GM18951 (cell line): ENCODE data around the gene NCOA3.

Experiments
- POLR2A ChIP-seq: IDR thresholded peaks from 4 replicates; pipeline ENCODE4 v1.6.1; 2011; ENCODE audit warnings: mild to moderate bottlenecking; ENCODE audit not compliant: insufficient read length, insufficient read depth; ENCODE audit errors: extremely low read depth
- in situ Hi-C: fragments of 300-500 bp; cut with MboI; formaldehyde crosslinking; loops from one replicate; pipeline ENCODE4 v1.12.0; 2022; ENCODE audit warnings: low sequenced_read_pairs, mixed read lengths, inconsistent platforms; ENCODE audit not compliant: unreplicated experiment

Gene NCOA3

DNA sequence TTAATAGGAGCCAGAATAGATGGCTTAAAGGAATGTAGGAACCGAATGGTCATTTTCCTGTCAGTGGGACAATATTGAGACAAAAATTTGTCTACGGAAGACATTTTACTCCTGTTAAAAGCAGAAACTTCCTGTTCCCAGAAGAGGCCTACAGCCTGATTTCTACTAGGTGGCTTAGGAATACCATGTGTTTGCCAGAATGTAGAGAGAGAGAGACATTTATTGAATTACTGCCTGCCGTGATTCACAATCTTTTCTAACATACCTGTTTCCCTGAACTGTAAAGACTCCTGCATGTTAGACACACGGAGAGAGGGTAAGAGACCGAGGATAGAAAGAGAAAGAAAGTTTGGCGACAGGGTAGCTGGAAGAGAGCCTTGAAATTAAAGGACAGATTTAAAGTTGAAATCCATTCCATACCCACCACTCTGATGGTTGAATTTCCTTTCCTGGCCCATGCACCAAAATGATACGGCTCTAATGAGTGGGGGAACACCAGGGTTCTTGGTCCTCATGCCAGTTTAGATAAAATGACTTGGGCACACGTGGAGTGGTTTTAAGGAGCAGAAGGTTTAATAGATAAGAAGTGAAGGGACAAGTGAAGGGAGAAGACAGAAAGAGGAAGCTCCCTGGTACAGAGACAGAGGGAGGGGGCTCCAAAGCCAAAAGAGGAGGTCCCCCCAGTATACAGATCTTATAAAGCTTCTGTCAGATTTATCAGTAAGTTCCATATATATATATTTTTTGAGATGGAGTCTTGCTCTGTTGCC lies 22.5 kb downstream of the NCOA3 start:
- no peak for TF ChIP-seq POLR2A
- in situ Hi-C loops, result no loop called here

GRCh38 chr20:47527004-47527800 lies 25.5 kb downstream of the NCOA3 start:
- in situ Hi-C loops, result no loop called here
- TF ChIP-seq POLR2A, result no peak

DNA sequence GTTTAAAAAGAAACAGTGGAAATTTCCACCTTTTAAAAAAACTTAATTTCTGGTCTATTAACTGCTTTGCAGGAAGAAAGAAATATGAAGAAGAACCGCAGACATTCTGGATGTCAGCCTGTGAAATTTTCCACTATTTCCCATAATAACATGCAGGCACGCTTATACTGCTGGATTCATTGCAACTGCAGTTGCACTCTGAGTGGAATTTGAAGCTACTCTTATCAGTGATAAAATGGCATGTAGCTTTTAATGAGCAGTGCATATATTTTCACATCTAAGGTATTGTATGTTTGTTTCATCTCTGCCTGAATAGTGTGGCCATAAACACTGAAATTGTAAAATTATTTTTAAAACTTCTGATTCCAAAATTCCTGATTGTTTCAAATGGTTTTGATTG lies 28.2 kb downstream of the NCOA3 start:
- no peak for TF ChIP-seq POLR2A
- in situ Hi-C loops, result no loop called here

GRCh38 chr20:47531458-47531857 lies 29.8 kb downstream of the NCOA3 start:
- in situ Hi-C loops, result no loop called here

DNA sequence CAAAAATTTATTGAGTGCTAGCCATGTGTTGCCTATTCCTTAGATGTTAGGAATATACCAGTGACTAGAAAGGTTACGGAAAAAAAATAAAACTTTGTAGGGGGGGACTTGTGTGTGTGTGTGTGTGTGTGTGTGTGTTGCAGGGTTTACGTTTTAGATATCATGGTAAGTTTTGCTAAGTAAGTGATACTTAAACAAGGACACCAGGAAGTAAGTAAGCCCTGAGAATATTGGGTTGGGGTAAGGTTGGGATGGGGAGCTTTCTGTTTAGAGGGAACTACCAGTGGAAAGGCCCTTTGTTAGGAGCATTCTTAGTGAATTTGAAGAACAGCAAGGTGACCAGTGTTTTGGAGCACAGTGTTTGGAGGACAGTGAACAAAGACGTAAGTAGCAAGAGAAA lies 30.3 kb downstream of the NCOA3 start:
- in situ Hi-C loops, result no loop called here
- TF ChIP-seq POLR2A, result no peak

More at GRCh38 chr20:47531458-47531857, 29.8 kb downstream of the NCOA3 start:
- no peak for TF ChIP-seq POLR2A

GRCh38 chr20:47533518-47534062 lies 31.9 kb downstream of the NCOA3 start:
- in situ Hi-C loops, result no loop called here
- no peak for TF ChIP-seq POLR2A

GRCh38 chr20:47534405-47534804 lies 32.7 kb downstream of the NCOA3 start:
- no peak for TF ChIP-seq POLR2A
- in situ Hi-C loops, result no loop called here

DNA sequence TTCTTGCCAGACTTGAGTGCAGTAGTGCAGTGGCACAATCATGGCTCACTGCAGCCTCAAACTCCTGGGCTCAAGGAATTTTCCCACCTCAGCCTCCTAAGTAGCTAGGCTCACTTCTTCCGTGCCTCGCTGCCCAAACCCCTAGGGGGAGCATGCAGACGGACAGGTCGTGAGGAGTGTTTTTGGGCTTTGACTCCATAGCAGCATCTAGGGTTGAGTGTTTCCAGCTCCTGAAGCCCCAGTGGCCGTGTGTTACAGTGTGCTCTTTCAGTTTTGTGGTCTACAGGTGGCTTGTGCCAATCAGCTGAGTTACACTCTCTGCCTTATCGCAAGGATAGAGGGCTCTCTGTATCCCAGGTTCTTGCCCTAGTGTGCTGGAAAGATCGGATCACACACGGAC lies 33.4 kb downstream of the NCOA3 start:
- no peak for TF ChIP-seq POLR2A
- in situ Hi-C loops, result no loop called here

- in situ Hi-C loops, result no loop called here
- no peak for TF ChIP-seq POLR2A
Measured at GRCh38 chr20:47535994-47536393, 34.3 kb downstream of the NCOA3 start.

GRCh38 chr20:47540443-47541354 lies 39.0 kb downstream of the NCOA3 start:
- TF ChIP-seq POLR2A, result no peak
- in situ Hi-C loops, result no loop called here

DNA sequence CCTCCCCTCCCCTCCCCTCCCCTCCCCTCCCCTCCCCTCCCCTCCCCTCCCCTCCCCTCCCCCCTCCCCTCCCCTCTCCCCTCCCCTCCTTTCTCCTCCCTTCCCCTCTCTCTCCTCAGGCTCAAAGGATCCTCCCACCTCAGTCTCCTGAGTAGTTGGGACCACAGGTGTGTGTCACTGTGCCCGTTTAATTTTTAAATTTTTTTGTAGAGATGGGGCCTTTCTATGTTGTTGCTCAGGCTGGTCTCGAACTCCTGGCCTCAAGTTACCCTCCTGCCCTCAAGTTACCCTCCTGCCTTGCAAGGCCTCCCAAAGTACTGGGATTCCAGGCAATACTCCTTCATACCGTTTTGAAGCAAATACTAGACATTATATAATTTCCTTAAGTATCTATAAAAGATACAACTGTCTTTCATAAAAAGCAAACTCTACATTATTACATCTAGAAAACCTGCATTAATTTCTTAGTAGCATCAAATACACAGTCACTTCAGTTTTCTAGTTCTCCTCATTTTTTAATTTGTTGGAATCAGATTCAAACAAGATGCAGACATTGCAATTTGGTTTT lies 39.8 kb downstream of the NCOA3 start:
- no peak for TF ChIP-seq POLR2A

DNA sequence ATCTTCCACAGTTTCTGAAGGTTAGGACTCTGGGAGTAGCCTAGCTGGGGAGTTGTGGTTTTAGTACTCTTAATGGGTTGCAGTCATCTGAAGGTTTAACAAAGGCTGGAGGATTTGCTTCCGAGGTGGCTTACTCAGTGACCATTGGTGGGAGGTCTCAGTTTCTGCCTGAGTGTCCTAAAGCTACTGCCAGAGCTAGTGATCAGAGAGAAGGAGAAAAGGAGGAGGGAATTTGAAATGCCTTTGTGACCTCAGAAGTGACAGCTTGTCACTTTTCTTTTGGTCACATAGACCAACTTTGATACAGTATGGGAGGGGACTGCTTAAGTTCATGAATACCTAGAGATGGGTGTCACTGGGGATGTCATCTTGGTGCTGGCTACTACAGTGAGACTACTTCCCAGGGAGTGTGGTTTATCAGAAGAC lies 41.3 kb downstream of the NCOA3 start:
- TF ChIP-seq POLR2A, result no peak
- in situ Hi-C loops, result no loop called here

More for the DNA sequence above, 39.8 kb downstream of the NCOA3 start:
- in situ Hi-C loops, result no loop called here
